Natural killer cell treated with Interleukin-12 subunit alpha and Interleukin-12 subunit beta and Interleukin-15 and Interleukin-18, amount 100 ng/mL, for 72 hours (primary cell): ENCODE data around the gene AHNAK. TPM values are rescaled to one million over a fixed set of nuclear protein-coding genes. Genes with fewer than 3 reads are reported as not detected.
A peak's percentile ranks its signal among the peaks of the same experiment; 100 is the strongest.

Experiments
- ATAC-seq, 2 donors: fragments of 150-1000 bp; cut with Tn5 transposase in 1 of 2; sonication (Bioruptor Pico), chemical (Tn5 transposase) in 1 of 2; 2 replicates each; pipeline ENCODE4 v1.10.0; 2021
- DNase-seq: peaks from one replicate; pipeline ENCODE4 v3.0.0; 2022; ENCODE audit warnings: low spot score
- H3K27ac Mint-ChIP-seq, 2 donors: 1 replicate in 1 of 2; 2 replicates in 1 of 2; pipeline ENCODE4 v1.8.0; 2022; ENCODE audit warnings: mixed read lengths in 2 of 2, mild to moderate bottlenecking in 1 of 2, moderate library complexity in 1 of 2
- H3K27me3 Mint-ChIP-seq, 2 donors: 1 replicate in 1 of 2; 2 replicates in 1 of 2; pipeline ENCODE4 v1.8.0; 2022; ENCODE audit warnings: mixed read lengths in 2 of 2
- H3K36me3 Mint-ChIP-seq: one replicate; pipeline ENCODE4 v1.8.0; 2022; ENCODE audit warnings: mixed read lengths
- H3K4me1 Mint-ChIP-seq, 2 donors: 1 replicate in 1 of 2; 2 replicates in 1 of 2; pipeline ENCODE4 v1.8.0; 2022; ENCODE audit warnings: low read depth in 2 of 2, mixed read lengths in 2 of 2, mild to moderate bottlenecking in 1 of 2
- H3K4me3 Mint-ChIP-seq: one replicate; pipeline ENCODE4 v1.8.0; 2022; ENCODE audit warnings: mixed read lengths
- H3K9me3 Mint-ChIP-seq: 2 replicates; pipeline ENCODE4 v1.8.0; 2022; ENCODE audit warnings: mixed read lengths
- total RNA-seq, 2 donors: library from RNA; stranded (reverse); gene quantifications; one replicate each; pipeline ENCODE4 v1.2.3, GENCODE V29; 2022

The AHNAK gene
- total RNA-seq, 2 donors from 2014 or later: 49.2 to 60.0 TPM

GRCh38 chr11:62498031-62498430, 48.6 kb downstream of the AHNAK start:
- H3K27me3 Mint-ChIP-seq: peaks cover 0 to 6% of the 10 kb centered on the region in 2 donors
- peaks cover 29 to 31% of the 10 kb centered on the region in 2 donors for H3K4me1 Mint-ChIP-seq
- no peaks in the 10 kb centered on the region for H3K36me3 Mint-ChIP-seq
- ATAC-seq (no peak), DNase-seq (no peak)
- peak overlapping the region; percentile 7 for H3K4me3 Mint-ChIP-seq
- peak overlapping the region in 1 of 2 donors; percentile 63 for H3K27ac Mint-ChIP-seq
- H3K9me3 Mint-ChIP-seq: no peaks in the 10 kb centered on the region

DNA sequence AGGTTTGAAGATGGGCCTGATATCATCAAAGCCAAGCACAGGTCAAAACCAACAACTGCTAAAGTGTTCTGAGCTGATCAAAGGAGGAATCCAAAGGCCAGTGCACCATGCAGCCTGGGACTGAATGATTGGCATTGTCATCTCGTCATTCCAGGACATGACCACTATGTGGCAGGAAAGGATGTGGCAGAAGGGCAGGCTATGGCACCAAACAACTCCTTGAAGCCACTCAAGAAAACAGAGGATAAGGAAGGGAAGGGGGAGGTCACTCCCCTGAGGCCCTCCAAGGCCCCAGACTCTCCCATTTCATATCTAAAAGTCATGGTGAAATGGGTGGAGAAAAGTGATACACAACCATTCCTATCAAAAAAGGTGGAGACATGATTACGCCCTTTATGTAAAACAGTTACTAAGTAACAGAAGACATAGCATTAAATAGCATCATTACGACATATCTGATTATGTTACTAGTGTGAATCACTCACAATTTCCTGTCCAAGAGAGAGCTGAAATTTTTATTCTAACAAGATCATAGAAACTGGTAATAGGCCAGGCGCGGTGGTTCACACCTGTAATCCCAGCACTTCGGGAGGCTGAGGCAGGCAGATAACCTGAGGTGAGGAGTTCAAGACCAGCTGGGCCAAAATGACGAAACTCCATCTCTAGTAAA, 49.3 kb downstream of the AHNAK start:
- H3K4me1 Mint-ChIP-seq: peaks cover 22 to 24% of the 10 kb centered on the region in 2 donors
- no peaks in the 10 kb centered on the region for H3K36me3 Mint-ChIP-seq
- DNase-seq (no peak), ATAC-seq (peak; percentile 70 to 78)
- H3K4me3 Mint-ChIP-seq: peak overlapping the region; percentile 7
- no peaks in the 10 kb centered on the region for H3K9me3 Mint-ChIP-seq
- peaks cover 0 to 2% of the 10 kb centered on the region in 2 donors for H3K27me3 Mint-ChIP-seq
- peak overlapping the region; percentile 63 to 81 for H3K27ac Mint-ChIP-seq

DNA sequence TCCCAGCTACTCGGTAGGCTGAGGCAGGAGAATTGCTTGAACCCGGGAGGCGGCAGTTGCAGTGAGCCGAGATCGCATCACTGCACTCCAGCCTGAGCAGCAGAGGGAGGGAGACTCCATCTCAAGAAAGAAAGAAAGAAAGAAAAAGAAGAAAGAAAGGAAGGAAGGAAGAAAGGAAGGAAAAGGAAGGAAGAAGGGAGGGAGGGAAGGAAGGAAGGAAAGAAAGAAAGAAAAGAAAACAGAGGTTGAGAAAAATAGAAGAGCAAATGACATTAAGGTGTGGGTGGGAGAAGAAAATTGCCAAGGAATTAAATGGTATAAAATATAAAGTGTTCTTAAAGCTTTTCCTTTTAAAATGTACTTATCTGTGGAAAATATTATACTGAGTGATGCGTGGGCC, 49.9 kb downstream of the AHNAK start:
- Mint-ChIP-seq H3K4me1 (peaks cover 18 to 19% of the 10 kb centered on the region in 2 donors), H3K27ac (peak overlapping the region; percentile 63 to 81), H3K36me3 (no peaks in the 10 kb centered on the region), H3K27me3 (peaks cover 0 to 2% of the 10 kb centered on the region in 2 donors), H3K4me3 (no peak overlapping the region), H3K9me3 (no peaks in the 10 kb centered on the region)
- ATAC-seq (no peak), DNase-seq (no peak)

DNA sequence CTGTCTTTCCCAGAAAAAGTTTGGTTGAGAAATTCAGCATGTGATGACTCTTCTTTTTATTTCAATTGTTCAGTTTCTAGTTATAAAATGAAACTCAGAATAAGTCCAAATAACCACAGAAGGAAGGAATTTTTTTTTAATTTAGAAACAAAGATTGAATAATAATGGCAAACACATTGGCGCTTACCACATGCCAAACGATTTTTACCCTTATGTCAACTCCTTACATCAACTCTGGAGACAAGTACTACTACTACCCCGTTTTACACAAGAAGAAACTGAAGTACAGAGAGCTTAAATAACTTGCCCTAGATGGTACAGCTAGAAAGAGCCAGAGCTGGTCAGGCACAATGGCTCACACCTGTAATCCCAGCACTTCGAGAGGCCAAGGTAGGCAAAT, 52.4 kb downstream of the AHNAK start:
- Mint-ChIP-seq H3K27ac (no peak overlapping the region), H3K4me1 (peaks cover 14 to 17% of the 10 kb centered on the region in 2 donors), H3K4me3 (no peak overlapping the region), H3K27me3 (no peaks in the 10 kb centered on the region), H3K9me3 (no peaks in the 10 kb centered on the region), H3K36me3 (no peaks in the 10 kb centered on the region)
- DNase-seq (no peak), ATAC-seq (no peak)

- no peaks in the 10 kb centered on the region for H3K27me3 Mint-ChIP-seq
- DNase-seq: no peak
- no peak overlapping the region for H3K4me3 Mint-ChIP-seq
- peaks cover 14 to 17% of the 10 kb centered on the region in 2 donors for H3K4me1 Mint-ChIP-seq
- no peak for ATAC-seq
- H3K9me3 Mint-ChIP-seq: no peaks in the 10 kb centered on the region
- H3K36me3 Mint-ChIP-seq: no peaks in the 10 kb centered on the region
- H3K27ac Mint-ChIP-seq: no peak overlapping the region
Measured at GRCh38 chr11:62493801-62494200, 52.8 kb downstream of the AHNAK start.

GRCh38 chr11:62492586-62492985, 54.0 kb downstream of the AHNAK start:
- H3K4me3 Mint-ChIP-seq: no peak overlapping the region
- no peaks in the 10 kb centered on the region for H3K9me3 Mint-ChIP-seq
- H3K36me3 Mint-ChIP-seq: no peaks in the 10 kb centered on the region
- no peaks in the 10 kb centered on the region for H3K27me3 Mint-ChIP-seq
- DNase-seq (no peak), ATAC-seq (no peak)
- H3K4me1 Mint-ChIP-seq: peaks cover 9 to 12% of the 10 kb centered on the region in 2 donors
- no peak overlapping the region for H3K27ac Mint-ChIP-seq

GRCh38 chr11:62491571-62492329, 54.9 kb downstream of the AHNAK start:
- ATAC-seq (no peak), DNase-seq (no peak)
- H3K36me3 Mint-ChIP-seq: no peaks in the 10 kb centered on the region
- H3K9me3 Mint-ChIP-seq: no peaks in the 10 kb centered on the region
- H3K27ac Mint-ChIP-seq: no peak overlapping the region
- H3K27me3 Mint-ChIP-seq: no peaks in the 10 kb centered on the region
- no peak overlapping the region for H3K4me3 Mint-ChIP-seq
- peaks cover under 1 to 3% of the 10 kb centered on the region in 2 donors for H3K4me1 Mint-ChIP-seq

DNA sequence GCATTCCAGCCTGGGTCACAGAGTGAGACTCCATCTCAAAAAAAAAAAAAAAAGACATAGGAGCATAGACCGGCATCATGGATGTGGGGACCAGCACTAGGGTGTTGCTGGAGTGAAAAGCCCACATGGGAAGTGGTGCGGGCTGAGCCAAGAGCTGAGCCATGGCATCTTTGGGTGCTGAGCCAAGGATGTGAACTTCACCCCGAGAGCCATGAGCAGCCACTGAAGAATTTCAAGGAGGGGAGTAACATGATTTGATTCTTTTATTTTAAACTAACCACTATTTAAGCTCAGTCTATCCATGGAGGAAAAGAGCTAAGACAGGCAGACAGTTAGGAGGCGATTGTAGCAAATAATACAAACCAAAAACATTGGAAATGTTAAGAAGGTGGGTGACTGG, 57.4 kb downstream of the AHNAK start:
- H3K4me3 Mint-ChIP-seq: no peak overlapping the region
- no peak overlapping the region for H3K27ac Mint-ChIP-seq
- H3K4me1 Mint-ChIP-seq: no peaks in the 10 kb centered on the region
- DNase-seq: no peak
- no peaks in the 10 kb centered on the region for H3K27me3 Mint-ChIP-seq
- ATAC-seq: no peak
- no peaks in the 10 kb centered on the region for H3K9me3 Mint-ChIP-seq
- no peaks in the 10 kb centered on the region for H3K36me3 Mint-ChIP-seq

DNA sequence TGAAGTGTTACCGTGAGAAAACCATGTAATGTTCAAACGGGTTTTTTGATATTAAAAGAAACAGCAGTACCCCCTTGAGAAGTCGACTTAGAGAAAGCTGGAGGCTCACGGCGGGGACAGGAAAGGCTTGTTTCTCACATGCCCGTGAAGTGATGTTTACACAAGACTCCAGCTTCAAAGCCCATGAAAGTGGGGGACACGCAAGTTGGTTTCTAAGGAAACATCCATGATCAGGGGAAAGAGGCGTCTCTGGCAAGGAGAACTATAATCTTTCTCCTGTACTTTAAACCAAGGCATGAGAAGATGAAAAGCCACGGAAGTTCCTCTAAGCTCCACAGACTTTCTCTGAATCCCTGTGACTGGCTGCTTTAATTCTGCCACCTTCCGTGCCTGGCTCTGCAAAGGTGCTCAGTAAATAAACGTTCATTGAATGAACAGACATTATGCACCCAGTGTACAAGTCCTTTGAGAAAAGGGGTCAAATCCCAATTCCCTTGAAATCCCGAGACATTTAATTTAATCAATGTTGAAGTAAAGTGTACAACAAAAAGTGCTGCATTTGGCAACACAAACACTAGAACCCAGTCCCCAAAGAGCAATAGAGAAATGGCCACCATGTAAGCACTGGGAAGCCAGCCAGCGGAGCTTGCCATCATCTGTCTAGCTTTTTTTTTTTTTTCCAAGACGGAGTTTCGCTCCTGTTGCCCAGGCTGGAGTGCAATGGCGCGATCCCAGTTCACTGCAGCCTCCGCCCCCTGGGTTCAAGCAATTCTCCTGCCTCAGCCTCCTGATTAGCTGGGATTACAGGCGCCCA, 58.7 kb downstream of the AHNAK start:
- no peak for DNase-seq
- Mint-ChIP-seq H3K4me1 (no peaks in the 10 kb centered on the region), H3K27ac (peak overlapping the region in 1 of 2 donors; percentile 1), H3K4me3 (no peak overlapping the region), H3K27me3 (no peaks in the 10 kb centered on the region), H3K9me3 (no peaks in the 10 kb centered on the region), H3K36me3 (no peaks in the 10 kb centered on the region)
- no peak for ATAC-seq

DNA sequence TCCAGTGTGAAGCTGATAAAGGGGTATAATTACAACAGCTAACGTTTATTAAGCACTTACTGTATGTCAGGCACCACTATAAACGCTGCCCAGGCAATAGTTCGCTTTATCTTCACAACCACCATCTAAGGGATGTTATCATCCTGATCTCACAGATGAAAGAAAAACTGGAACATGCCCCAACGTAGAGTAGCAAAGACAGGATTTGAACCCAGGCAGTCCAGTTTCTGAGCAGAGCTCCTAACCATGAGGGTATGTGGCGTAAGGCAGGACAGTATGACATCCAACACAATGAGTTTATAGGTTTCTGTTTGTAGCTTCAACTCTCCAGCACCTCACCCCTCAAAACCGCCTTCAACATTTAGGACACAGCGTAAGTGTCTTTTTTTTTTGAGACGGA, 59.5 kb downstream of the AHNAK start:
- no peaks in the 10 kb centered on the region for H3K36me3 Mint-ChIP-seq
- ATAC-seq: no peak
- no peak for DNase-seq
- no peaks in the 10 kb centered on the region for H3K27me3 Mint-ChIP-seq
- H3K4me3 Mint-ChIP-seq: no peak overlapping the region
- H3K27ac Mint-ChIP-seq: no peak overlapping the region
- no peaks in the 10 kb centered on the region for H3K9me3 Mint-ChIP-seq
- no peaks in the 10 kb centered on the region for H3K4me1 Mint-ChIP-seq

DNA sequence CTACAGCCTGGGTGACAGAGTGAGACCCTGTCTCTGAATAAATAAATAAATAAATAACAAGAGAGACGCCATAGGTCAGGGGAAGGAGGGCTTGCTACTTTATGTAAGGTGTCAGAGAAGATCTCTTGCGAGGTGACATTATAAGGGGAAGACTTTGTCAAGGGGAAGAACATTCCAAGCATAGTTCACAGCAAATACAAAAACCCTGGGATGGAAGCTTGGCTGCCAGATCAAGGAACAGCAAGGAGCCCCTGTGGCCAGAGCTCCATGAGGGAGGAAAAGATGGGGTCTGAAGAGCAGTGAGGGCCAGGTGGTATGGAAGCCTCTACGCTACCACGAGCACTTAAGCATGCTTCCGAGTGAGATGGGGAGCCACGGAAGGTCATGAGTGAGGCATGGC, 62.3 kb downstream of the AHNAK start:
- no peaks in the 10 kb centered on the region for H3K36me3 Mint-ChIP-seq
- no peaks in the 10 kb centered on the region for H3K4me1 Mint-ChIP-seq
- no peaks in the 10 kb centered on the region for H3K27me3 Mint-ChIP-seq
- DNase-seq (no peak), ATAC-seq (no peak)
- peak overlapping the region in 1 of 2 donors; percentile 23 for H3K27ac Mint-ChIP-seq
- no peaks in the 10 kb centered on the region for H3K9me3 Mint-ChIP-seq
- no peak overlapping the region for H3K4me3 Mint-ChIP-seq

DNA sequence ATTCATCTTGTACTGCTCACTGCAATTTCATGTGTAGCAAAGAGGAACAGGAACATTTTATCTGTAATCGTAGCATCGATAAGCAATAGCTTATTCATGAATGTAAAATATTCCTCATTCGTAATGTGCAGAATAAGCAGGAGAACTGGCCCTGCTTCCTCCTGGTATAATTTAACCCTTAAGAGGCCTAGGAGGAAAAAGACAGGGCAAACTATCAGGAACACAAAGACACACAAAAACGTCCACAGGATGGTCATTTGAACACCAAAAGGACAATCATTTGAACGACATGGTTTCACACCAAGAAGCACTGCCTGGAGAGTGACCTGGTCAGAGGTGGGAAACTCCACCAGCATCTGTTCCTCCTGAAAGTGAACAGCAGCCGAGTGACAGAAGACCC, 63.9 kb downstream of the AHNAK start:
- Mint-ChIP-seq H3K27ac (no peak overlapping the region), H3K9me3 (no peaks in the 10 kb centered on the region), H3K27me3 (no peaks in the 10 kb centered on the region), H3K4me3 (no peak overlapping the region), H3K4me1 (no peaks in the 10 kb centered on the region), H3K36me3 (no peaks in the 10 kb centered on the region)
- DNase-seq (no peak), ATAC-seq (no peak)

DNA sequence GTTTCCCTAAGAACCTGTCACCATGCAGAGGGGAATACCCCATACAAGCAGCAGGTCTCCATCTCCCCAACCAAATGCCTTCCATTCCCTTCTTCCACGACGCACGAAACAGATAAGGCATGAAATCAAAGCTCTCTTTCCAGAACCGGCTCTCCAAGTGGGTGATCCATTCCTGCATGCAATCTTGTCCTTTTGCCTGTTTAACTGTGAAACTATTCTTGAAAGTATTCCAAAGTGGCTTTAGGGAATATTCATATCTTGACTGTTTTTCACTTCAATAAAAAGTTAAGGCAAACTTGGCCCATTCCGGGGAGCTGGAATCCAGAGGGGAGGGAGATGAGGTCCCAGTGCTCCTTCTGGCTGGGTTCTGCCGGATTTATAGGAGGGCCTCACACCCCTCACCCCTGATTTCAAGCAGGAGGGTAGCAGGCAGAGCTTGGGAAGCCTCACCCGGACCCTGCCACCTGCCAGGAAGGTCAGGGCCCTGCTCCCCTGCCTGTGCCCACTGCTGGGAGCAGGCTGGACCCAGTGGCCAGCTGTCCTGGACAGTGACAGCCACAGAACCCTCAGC, 66.9 kb downstream of the AHNAK start:
- H3K9me3 Mint-ChIP-seq: no peaks in the 10 kb centered on the region
- H3K4me3 Mint-ChIP-seq: no peak overlapping the region
- H3K4me1 Mint-ChIP-seq: no peaks in the 10 kb centered on the region
- no peaks in the 10 kb centered on the region for H3K36me3 Mint-ChIP-seq
- H3K27me3 Mint-ChIP-seq: no peaks in the 10 kb centered on the region
- H3K27ac Mint-ChIP-seq: no peak overlapping the region
- no peak for DNase-seq
- no peak for ATAC-seq
